K562 (cell line): Measurements from ENCODE around the gene SRP72. TPM values are rescaled to one million over a fixed set of nuclear protein-coding genes. Genes with fewer than 3 reads are reported as not detected.

Source experiments
- BHLHE40 ChIP-seq: IDR thresholded peaks from 2 replicates; pipeline ENCODE4 v1.6.1; 2011; ENCODE audit warnings: low read length, improper control_type of control experiment
- BRF2 ChIP-seq: IDR thresholded peaks from 3 replicates; pipeline ENCODE4 v1.6.1; 2011; ENCODE audit warnings: borderline replicate concordance, mild to moderate bottlenecking; ENCODE audit not compliant: insufficient read length, insufficient read depth
- CBX2 ChIP-seq: fragments of 200-600 bp; sonication (generic); IDR thresholded peaks from one replicate; pipeline ENCODE4 v1.6.1; 2012; ENCODE audit warnings: mild to moderate bottlenecking, low read length, inconsistent platforms; ENCODE audit not compliant: insufficient read depth, poor library complexity, severe bottlenecking
- DIDO1 ChIP-seq: fragments of 450-650 bp; IDR thresholded peaks from 2 replicates; pipeline ENCODE4 v1.6.1; 2016; ENCODE audit warnings: low read depth, missing biosample characterization, missing genetic modification characterization
- ELF1 ChIP-seq: fragments of 200-800 bp; sonication (Bioruptor generic); IDR thresholded peaks from 2 replicates; pipeline ENCODE4 v1.6.1; 2016; ENCODE audit warnings: missing genetic modification characterization, missing compliant biosample characterization
- FOXJ3 ChIP-seq: sonication (generic); formaldehyde crosslinking; IDR thresholded peaks from 2 replicates; pipeline ENCODE4 v1.4.0; 2020; ENCODE audit warnings: mild to moderate bottlenecking, missing genetic modification reagents
- GABPA ChIP-seq: fragments of 200-800 bp; sonication (Bioruptor generic); conservative IDR thresholded peaks from 2 replicates; pipeline ENCODE4 v1.6.1; 2016; ENCODE audit warnings: low read depth, missing genetic modification characterization, missing compliant biosample characterization
- GATA2 ChIP-seq: sonication (generic); formaldehyde crosslinking; IDR thresholded peaks from 2 replicates; pipeline ENCODE4 v1.4.0; 2020; ENCODE audit warnings: mild to moderate bottlenecking, missing genetic modification reagents
- HDAC1 ChIP-seq, 2 experiments: fragments of 450-650 bp; IDR thresholded peaks; 2 replicates each; pipeline ENCODE4 v1.6.1; 2016 to 2017; ENCODE audit warnings: inconsistent platforms in 1 of 2, mild to moderate bottlenecking in 1 of 2, moderate library complexity in 1 of 2
- KAT8 ChIP-seq: fragments of 450-650 bp; IDR thresholded peaks from 2 replicates; pipeline ENCODE4 v1.6.1; 2016; ENCODE audit warnings: low read depth, mild to moderate bottlenecking
- NBN ChIP-seq: fragments of 450-650 bp; IDR thresholded peaks from 2 replicates; pipeline ENCODE4 v1.6.1; 2016; ENCODE audit warnings: low read depth, mild to moderate bottlenecking
- NCOA2 ChIP-seq, 2 experiments: fragments of 450-650 bp; IDR thresholded peaks; 2 replicates each; pipeline ENCODE4 v1.6.1; 2018; ENCODE audit warnings: mild to moderate bottlenecking in 2 of 2, moderate library complexity in 1 of 2; ENCODE audit not compliant: partially characterized antibody in 2 of 2
- POLR2G ChIP-seq: fragments of 200-400 bp; formaldehyde crosslinking; IDR thresholded peaks from 2 replicates; pipeline ENCODE4 v1.6.1; 2017; ENCODE audit warnings: low read depth, mild to moderate bottlenecking, antibody characterized with exemption, low read length, moderate library complexity
- PURB ChIP-seq: sonication (generic); formaldehyde crosslinking; IDR thresholded peaks from 2 replicates; pipeline ENCODE4 v1.9.0; 2021; ENCODE audit warnings: low read depth, mild to moderate bottlenecking, missing genetic modification reagents
- RBBP5 ChIP-seq: fragments of 200-600 bp; sonication (generic); IDR thresholded peaks from 2 replicates; pipeline ENCODE4 v1.6.1; 2012; ENCODE audit warnings: borderline replicate concordance, mild to moderate bottlenecking, low read length, control low read depth, inconsistent platforms; ENCODE audit not compliant: insufficient read depth, poor library complexity, severe bottlenecking
- RBM17 ChIP-seq: fragments of 200-400 bp; formaldehyde crosslinking; IDR thresholded peaks from 2 replicates; pipeline ENCODE4 v1.6.1; 2017; ENCODE audit warnings: low read depth, mild to moderate bottlenecking, low read length, borderline replicate concordance
- SMARCA5 ChIP-seq: fragments of 450-650 bp; IDR thresholded peaks from 2 replicates; pipeline ENCODE4 v1.6.1; 2016
- TFE3 ChIP-seq: fragments of 450-650 bp; formaldehyde crosslinking; IDR thresholded peaks from 2 replicates; pipeline ENCODE4 v1.4.0; 2020; ENCODE audit warnings: mild to moderate bottlenecking, mixed read lengths
- ZBTB2 ChIP-seq: fragments of 450-650 bp; IDR thresholded peaks from 2 replicates; pipeline ENCODE4 v1.6.1; 2016; ENCODE audit warnings: antibody characterized with exemption
- ZBTB9 ChIP-seq: fragments of 450-650 bp; formaldehyde crosslinking; IDR thresholded peaks from 2 replicates; pipeline ENCODE4 v1.4.0; 2020; ENCODE audit warnings: mild to moderate bottlenecking, moderate library complexity
- ZEB2 ChIP-seq: fragments of 450-650 bp; IDR thresholded peaks from 2 replicates; pipeline ENCODE4 v1.6.1; 2016
- ZNF24 ChIP-seq: fragments of 450-650 bp; IDR thresholded peaks from 2 replicates; pipeline ENCODE4 v1.6.1; 2016
- ZNF511 ChIP-seq: sonication (generic); formaldehyde crosslinking; IDR thresholded peaks from 2 replicates; pipeline ENCODE4 v1.8.0; 2022; ENCODE audit warnings: mild to moderate bottlenecking, missing genetic modification reagents
- polyA plus RNA-seq, 8 experiments: library from polyadenylated mRNA; depleted of rRNA in 4 of 8; stranded (reverse) in 5 of 8; unstranded in 3 of 8; fragments of >200 nt; fragmentation: Nextera tagmentation in 2 of 8; fragmentation: Illumina TruSeq in 1 of 8; extraction: Ambion mirVana in 2 of 8; extraction: Trizol in 1 of 8; gene quantifications; 2 replicates each; pipeline versions ENCODE4 v1.2.1 to v1.2.3, GENCODE V29; 2011 to 2014; ENCODE audit warnings: inconsistent platforms in 1 of 8, missing spikeins in 1 of 8
- total RNA-seq, 7 experiments: library from RNA; depleted of rRNA in 6 of 7; stranded (reverse); fragments of >200 nt in 6 of 7; fragmentation: Illumina TruSeq in 2 of 7; extraction: Trizol in 2 of 7; gene quantifications; 2 replicates each; pipeline versions ENCODE4 v1.2.1 to v1.2.3, GENCODE V29; 2011 to 2021; ENCODE audit warnings: low replicate concordance in 1 of 7

SRP72 gene
- total and polyA plus RNA-seq, 9 of the 15 experiments (the other 6 are each of a cell fraction or from before 2014, with no cell fraction given) = 124 to 341 (median 202) TPM

GRCh38 chr4:56530269-56531148 is 63.1 kb downstream of the SRP72 start (continued):
- TF ChIP-seq ZNF511 = peak; percentile 72
- TF ChIP-seq NCOA2 (IDR thresholded peaks at IDR 0.05; ENCODE audit: partially characterized antibody in 2 of 2) = no peak
- TF ChIP-seq KAT8 = no peak
- TF ChIP-seq NBN = no peak
- TF ChIP-seq CBX2 = no peak
- no peak for TF ChIP-seq FOXJ3 (CRISPR knock-in tag)
- TF ChIP-seq HDAC1 (IDR thresholded peaks at IDR 0.05) = no peak
- no peak for TF ChIP-seq GABPA
- TF ChIP-seq BRF2 = no peak
- TF ChIP-seq RBM17 = no peak
- TF ChIP-seq ZNF24 = no peak
- no peak for TF ChIP-seq ELF1 (tag)
- peak; percentile 67 for TF ChIP-seq RBBP5
- no peak for TF ChIP-seq ZEB2
- peak; percentile 81 for TF ChIP-seq POLR2G
- TF ChIP-seq TFE3 (CRISPR knock-in tag) = no peak
- no peak for TF ChIP-seq ZBTB9 (CRISPR knock-in tag)
- TF ChIP-seq DIDO1 (tag) = no peak
- TF ChIP-seq ZBTB2 = no peak
- TF ChIP-seq BHLHE40 = no peak
- TF ChIP-seq GATA2 (CRISPR knock-in tag) = no peak
- TF ChIP-seq PURB (CRISPR knock-in tag) = no peak
- TF ChIP-seq SMARCA5 = no peak
